Stimulated activated CD8-positive, alpha-beta memory T cell treated with anti-CD3 and anti-CD28 coated beads, Interleukin-15, amount 100 ng/mL, for 1 hour (primary cell): ENCODE measurements around the gene PAPOLB.

Source experiments
- DNase-seq: peaks from one replicate; pipeline ENCODE4 v3.0.0-alpha.2; 2020; ENCODE audit warnings: low read depth

Gene PAPOLB

DNA sequence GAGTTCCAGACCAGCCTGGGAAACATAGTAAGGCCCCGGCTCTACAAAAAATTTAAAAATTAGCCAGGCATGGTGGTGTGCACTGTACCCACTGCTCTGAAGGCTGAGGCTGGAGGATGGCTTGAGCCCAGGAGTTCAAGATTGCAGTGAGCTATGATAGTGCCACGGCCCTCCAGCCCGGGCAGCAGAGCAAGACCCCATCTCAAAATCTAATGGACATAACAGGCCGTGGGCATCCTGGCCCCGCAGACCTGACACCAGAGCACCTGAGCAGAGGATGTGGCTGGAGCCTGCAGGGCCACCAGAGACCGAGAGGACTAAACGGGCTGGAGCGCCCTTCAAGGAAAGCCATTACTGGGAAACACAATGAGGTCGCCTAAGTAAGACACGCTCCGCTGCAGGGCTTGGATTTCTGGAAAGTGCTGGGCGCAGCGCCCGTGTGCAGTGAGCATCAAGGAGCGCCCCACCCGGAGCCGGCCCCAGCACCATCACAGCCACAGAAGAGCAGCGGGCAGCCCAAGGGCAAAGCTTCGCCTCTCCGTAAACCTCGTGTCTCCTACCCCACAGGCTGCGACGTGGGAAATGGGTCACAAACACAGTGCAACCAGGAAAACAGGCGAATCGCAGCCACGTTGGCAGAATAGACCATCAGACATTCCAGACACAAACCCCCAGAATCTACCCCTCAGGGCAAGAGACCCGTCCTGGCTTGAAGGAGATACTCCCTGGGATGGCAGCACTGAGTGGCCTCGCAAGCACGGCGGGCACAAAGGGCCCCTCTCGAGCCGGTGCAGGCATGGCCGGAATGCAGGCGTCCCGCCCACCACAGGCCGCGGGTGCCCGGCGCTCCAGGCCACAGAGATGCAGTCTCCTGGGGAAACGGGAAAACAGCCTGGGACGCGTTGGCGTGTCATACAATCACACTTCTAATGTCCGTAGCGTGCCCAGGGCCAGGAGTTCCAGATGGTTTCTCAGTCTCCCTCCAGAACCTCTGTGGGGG, 16.8 kb upstream of the PAPOLB start:
- no peak for DNase-seq

DNA sequence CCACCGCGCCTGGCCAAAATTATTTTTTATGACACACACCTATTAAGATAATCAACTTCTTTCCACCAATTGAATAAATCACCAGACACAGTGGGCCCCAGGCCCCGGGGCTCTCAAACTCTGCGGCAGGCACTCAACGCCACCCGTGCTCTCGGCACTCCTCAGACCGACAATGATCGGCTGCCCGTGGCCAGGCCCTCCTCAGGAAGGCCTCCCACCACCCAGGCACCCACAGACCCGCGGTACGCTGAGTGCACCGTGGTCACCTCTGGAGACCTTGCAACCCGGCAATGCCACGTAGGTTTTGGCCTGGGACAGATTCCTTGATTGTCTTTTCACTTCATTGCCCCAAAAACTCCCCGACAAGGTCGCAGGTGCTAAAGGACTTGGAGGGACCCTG, 14.8 kb upstream of the PAPOLB start:
- no peak for DNase-seq

DNA sequence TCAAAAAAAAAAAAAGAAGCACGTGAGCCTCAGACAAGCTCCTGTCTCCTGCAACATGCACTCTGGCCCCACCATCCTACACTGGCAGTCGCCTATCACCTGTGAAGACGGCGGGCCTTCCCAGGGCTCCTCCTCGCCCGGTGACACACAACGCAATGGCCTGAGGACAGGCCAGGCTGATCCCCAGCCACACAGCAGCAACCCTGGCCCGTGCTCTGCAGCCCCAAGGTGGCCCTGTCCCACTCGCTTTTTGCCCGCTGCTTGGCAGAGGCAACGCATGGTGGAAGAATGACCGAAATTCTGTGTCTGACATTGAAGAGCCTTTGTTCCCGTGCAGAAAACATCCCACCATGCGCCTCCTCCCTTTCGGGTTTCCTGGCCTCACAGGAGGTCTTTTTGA, 13.6 kb upstream of the PAPOLB start:
- DNase-seq: no peak

DNA sequence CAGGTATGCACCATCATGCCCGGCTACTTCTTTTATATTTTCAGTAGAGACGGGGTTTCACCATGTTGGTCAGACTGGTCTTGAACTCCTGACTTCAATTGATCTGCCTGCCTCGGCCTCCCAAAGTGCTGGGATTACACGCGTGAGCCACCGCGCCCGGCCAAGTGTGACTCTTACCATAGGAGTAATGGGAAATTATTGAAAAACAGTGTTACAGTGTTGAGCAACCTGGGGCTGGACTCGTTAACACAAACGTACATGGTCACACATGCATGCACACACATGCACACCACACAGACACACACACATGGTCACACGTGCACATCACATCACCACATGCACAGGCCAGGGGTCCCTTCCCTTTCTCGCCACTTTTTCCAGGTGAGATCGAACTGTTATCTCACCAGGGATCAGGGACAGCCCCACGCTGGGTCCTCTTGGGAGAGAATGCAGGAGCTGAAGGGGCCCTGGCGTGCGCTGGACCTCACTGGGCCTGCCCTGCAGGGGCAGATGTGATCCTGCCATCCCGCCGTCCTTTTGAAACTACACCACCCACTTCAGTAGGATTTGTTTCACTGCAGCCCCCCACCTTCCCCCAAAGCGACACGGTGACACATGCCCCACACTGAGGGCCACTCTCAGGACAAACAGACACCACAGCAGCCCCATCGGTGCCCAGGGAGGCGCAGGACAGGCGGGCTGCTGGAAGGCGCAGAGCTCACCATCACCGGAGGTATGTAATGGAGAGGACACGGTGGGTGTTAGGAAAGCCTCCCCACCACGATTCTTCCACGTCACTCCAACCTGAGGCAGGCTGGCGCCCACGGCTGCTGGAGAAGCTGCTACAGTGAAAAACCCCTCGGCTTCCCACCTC, 11.5 kb upstream of the PAPOLB start:
- no peak for DNase-seq

DNA sequence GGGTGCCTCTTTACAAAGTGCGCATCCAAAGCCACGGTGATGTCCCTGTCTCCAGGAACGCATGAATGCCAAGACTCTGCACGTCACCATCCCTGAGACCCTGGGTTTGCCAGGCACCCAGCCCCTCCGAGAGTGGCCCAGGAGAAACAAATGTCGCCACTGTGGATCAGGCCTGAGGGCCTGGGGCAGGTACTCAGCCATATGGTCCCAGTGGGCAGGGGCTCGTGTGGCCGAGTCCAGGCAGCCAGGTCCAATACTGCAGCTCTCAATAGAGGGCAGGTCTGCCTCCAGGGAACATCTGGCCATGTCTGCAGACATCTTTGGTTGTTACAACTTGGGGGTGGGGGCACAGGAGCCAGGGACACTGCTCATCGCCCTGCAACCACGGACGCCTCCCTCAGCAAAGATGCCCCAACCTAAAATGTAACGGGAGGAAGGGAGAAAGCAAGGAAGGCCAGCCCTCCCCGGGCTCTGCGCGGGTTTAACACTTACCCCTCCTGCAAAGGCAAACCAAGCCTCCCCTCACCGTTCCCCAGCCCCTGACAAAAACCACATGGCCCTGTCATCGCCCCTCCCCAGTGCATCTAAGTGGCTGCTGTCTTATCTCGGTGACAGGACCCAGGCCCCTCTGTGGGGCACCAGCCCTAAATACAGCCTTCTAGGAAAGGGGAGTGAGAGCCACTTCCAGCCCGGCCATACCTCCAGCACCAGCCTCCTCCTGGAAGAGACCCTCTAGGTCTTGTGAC, 10.3 kb upstream of the PAPOLB start:
- no peak for DNase-seq

DNA sequence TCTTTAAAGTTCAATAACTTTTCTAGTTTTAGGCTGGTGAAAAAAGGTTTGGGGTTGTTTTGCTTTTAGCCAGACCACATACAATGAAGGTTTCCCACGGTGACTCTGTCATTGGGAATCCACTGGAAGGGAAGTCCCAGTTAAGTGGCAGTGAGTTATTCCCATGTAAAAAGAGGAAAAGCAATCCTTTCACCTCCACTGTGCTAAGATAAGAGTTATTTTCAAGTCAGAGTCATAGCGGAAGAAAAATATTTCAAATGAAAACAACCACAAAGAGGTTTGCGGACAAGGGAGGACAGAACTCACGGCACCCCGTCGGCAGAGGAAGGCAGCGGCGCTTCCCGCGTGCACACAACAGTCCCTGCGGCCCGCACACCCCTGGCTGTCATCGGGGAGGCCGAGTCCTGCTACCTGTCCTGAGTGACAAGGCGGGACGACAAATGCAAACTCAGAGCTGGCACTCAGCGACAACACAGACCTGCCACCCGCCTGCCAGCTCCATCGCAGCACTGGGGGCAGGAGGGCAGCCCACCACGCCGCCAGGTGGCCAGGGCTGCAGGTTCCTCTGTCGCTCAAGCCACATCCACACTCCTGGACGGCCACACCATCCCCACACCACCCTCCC, 9.3 kb upstream of the PAPOLB start:
- DNase-seq: no peak

DNA sequence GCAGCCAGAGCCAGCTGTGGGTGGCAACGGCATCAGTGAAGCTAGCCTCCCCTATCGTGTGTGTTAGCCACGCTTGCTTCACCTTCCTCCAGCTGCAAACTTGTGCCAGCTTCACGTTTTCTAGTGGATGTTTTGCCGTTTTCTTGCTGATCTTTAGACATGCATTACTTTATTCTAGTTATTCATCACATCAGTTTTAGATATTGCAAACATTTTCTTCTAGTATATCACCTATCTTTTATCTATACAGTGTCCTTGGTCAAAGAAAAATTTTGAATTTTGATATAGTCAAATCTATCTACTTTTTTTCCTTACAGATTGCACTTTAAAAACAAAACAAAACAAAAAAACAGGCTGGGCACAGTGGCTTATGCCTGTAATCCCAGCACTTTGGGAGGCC, 6.7 kb upstream of the PAPOLB start:
- no peak for DNase-seq

DNA sequence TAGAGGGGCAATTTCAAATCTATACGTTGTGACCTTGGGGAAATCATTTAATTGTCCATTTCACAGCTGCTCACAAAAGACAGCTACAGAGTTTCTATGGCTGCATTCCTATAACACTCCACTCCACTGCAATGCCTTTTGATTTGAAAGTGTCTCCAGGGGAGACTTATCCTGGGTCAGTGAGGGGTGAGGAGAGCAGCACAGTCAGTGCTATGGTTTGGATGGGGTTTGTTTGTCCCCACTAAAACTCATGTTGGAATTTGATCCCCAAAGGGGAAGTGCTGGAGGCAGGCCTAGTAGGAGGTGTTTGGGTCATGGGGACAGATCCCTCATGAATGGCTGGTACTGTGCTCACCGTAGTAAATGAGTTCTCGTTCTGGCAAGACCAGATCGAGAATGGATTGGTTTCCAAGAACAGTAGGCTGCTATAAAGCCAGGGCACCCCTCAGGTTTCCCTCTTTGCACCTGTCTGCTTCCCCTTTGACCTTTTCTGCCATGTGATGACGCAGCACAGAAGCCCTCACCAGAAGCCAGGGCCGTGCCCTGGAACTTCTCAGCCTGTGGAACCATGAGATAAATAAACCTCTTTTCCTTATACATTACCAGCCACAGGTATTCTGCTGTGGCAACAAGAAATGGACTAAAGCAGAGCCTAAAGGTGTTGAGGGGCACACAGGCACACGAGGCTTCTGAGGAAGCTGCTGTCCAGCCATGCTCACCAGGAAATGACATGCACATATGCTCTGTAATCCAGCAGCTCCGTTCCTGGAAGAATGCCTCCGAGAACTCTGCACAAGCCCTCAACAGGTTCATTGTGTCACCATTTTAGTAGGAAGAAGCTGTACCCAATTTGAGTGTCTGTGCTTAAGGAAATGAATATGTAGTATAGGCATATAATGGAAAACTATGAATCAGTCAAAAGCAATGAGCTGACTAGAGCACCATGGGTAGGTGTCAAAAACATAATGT, 5.0 kb upstream of the PAPOLB start:
- no peak for DNase-seq

DNA sequence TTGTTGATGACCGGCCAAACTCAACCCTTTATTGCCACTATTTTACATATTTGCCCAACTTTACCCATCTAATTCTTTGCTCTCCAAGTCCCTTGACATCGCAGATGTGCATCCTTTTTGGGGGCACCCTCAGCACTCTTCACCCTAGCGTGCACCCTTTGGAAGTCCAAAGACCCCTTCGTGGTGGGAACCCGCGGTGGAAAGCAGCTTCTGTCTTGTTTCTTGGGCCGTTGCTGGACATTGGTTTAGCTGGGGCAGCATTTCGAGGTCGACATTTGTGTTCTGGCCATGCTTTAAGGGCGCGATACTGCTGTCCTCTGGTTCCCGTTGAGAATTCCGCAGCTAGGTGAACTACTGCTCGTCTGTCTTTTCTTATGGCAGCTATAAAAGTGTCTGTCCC, 326 bp upstream of the PAPOLB start:
- no peak for DNase-seq

DNA sequence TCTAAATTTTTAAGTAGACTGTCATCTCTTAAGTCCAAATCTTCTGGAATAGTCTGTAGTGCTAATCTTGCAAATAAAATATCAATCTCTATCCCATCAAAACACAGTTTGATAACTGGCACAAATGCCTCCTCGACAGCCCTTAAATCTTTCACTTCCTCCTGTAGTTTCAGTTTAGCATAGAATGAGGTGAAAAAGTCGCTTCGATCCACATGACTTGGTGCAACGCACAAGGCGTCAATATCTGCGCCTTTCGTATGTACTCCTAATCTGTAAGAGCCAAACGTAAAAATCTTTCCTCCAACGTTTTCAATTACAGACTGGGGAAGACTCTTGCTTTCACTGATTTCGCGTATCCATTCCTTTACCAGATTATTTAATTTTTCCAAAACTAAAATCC, 603 bp downstream of the PAPOLB start:
- no peak for DNase-seq

DNA sequence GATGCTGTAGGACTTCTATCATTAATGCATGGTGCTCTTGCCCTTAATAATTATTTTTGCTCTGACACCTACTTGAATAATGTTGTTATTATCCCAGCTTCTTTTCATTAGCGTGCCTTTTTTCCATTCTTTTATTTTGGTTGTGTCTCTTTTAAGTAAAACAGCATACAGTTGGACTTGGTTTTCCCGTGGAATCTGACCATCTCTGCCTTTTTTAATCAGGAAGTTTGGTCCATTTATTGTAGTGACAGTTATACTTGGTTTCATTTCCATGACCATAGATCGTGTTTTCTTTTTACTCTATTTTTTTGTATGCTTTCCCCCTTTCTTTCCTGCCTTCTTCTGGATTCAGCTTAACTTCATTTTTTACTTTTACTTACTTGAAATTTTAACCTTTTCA, 4.6 kb downstream of the PAPOLB start:
- no peak for DNase-seq

DNA sequence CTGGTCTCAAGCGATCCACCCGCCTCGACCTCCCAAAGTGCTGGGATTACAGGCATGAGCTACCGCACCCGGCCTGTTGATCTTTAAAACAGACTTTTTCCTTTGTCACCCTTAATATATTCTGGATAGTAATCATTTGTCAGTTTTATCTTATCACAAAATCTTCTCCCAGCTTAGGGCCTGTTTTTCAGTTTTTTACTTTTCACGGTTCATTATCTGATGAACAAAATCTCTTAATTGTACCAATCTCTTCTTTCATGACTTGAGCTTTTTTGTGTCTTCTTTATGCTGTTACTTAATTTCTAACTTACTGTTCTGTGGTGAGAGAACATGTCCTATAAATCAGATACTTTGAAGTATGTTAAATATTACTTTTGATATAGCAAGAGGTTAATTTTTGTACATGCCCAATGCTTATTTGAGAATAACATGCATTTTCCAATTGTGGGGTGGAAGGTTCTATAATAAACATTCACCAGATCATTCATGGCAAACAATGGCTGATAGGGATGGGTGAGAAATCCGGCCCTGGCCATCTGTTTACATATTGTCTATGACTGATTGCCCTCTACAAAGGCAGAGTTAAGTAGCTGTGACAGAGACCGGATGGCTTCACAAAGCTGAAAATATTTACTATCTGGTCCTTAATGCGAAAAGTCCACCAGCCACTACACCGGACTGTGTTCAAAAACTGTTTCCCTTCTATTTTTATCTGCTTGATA, 5.3 kb downstream of the PAPOLB start:
- DNase-seq: no peak

DNA sequence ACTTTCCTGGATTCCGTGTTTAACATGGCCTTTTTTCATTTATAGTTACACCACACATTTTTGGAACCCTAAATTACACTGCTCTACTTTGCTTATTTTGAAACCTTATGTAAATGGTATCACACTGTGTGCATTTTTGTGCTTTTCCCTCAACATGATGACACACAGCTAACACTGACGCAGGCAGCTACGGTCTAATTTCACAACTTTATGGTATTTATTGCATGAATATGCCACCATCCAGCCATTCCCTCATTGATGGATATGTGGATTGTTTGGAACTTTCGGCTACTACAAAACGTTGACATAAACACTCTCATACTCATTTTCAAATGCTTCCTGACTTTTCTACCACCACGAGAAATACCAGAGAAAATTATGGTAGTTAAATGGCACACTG, 6.9 kb downstream of the PAPOLB start:
- DNase-seq: no peak

DNA sequence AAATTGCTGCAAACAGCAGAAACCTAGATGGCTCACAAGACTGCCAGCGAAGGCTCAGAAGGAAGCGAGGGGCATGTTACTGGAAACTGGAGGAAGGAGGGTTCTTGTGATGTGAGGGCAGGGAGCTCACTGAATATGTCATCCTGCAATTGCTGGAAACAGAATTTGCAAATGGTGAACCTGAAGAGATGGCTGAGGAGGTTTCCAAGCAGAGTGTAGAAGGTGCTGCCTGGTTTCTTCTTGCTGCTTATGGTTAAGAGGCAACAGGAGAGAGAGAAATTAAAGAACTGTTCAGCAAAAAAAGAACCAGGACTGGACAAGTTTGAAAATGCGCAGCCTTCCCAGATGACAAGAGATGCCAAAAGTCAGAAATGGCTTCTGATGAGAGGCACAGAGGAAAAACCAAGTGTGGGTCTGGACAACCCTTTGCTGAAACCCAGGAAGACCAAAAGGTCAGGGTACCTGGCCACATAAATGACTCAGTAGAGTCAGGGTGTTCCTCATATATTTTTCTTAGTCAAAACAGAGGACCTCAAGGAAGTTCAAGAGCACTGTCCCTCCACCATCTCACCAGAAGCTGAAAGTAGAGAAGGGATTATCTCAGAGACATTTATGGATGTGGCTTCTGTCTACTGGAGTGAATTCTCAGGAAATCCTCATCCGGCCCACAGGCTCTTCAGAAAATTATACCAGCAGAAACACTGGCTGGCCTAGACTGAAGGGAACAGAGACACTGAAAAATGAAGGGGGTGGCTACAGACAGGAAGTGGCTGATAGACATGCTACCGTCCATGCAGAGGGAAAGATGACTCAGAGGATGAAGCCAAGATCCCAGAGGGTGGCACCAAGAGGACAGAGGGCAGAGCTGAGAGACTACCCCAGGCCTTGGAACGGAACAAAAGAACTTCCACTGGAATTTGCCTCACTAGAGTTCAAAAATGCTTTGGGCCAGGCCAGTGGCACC, 10.1 kb downstream of the PAPOLB start:
- no peak for DNase-seq

DNA sequence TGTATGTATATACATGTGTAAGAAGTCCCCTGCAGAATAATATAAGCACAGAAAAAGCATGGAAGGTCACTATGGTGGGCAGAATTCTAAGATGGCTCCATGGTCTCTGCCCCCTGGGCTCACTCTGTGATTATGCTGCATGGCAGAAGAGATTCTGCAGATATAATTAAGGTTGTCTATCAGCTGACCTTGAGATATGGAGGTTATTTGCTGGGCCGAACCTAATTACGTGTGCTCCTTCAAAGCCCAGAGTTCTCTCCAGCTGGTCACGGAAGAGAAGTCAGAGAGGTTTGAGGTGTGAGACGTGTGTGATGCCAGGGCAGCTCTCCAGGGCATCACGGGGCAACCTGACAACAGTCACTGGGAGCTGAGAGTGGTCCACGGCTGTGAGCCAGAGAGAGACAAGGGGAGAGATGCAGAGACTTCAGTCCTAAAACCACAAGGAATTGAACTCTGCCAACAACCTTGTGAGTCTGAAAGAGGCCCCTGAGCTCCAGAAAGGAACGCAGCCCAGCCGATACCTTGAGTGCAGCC, 11.5 kb downstream of the PAPOLB start:
- DNase-seq: no peak

DNA sequence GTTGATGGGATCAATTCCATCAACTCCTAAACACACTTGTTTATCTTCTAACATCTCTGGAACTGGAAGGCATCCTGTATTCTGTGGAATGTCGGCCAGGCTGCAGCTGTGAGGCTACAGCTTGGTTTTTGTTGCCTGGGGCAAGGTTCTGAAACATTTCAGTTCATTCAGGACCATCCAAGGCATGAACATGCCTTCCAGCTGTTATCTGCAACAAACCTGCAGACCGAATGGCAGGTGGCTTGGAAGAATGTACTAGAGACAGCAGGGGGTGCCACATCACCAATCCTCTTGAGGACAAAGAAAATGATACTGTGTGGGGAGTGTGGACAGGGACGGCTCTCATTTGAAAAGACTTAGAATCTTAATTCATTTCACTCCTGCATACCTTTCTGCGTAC, 12.4 kb downstream of the PAPOLB start:
- no peak for DNase-seq

DNA sequence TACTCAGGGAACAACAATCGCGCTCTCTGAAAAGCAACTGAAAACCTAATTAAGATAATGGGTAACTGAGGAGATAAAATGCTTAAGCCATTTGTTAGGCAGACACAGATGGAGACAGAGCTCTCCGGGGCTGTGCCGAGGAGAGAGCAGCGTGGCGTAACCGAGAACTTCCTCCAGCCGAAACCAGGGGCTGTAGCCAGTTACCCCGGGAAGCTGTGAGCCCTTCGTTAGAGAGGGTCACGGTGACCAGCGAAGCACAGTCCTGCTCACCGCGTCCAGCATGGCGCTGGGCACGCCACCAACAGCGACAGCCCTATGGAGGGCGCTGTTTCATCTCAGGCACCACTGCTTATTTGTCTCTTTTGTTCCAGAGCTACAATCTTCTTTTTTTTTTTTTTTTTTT, 16.1 kb downstream of the PAPOLB start:
- no peak for DNase-seq

DNA sequence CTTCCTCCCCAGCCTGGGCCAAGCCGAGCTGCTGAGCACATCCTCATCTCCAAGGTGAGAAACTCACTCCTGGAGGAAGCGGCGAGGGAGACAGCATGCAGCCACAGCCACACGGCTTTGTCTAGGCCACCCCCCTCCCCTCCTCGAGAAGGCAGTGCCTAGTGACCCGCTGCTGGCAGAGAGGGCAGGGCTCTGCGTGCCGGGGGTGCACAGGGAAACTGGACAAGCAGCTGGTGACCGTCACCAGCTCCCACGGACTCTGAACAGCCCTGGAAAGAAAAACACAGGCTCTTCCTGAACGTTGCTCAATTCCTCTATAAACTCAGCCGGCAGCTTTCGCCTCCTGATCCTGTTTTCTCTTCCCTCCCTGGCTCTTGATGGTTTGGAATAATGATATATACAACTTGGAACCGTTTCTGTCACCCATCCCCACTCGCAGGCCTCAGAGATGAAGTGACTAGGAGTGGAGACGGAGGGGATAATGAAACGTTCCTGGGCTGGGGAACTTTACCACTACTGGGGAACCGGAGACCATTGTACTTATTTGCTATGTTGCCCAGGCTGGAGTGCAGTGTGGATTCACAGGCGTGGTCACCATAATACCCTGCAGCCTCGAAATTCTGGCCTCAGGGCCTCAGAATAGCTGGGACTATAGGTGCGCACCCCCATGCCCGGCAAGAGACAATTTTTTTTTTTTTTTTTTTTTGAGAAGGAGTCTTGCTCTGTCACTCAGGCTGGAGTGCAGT, 19.3 kb downstream of the PAPOLB start:
- DNase-seq: no peak
